PC-3 (cell line): ENCODE results near the gene RALGDS. TPM values are rescaled to one million over a fixed set of nuclear protein-coding genes. Genes with fewer than 3 reads are reported as not detected.

Source experiments
- ATAC-seq: fragments of 200-7000 bp; cut with Tn5 transposase; 2 replicates; pipeline ENCODE4 v1.9.1; 2020; ENCODE audit warnings: mild to moderate bottlenecking, moderate library complexity
- BruUV-seq: library from RNA; stranded (reverse); fragments of 400-500 nt; replicated peaks from 2 replicates; lab custom pipeline; 2021; lab: Mats Ljungman, UMichigan
- CTCF ChIA-PET: fragments of 300-600 bp; sonication (Branson Sonifier 250); formaldehyde crosslinking; loops from one replicate; lab custom pipeline; 2022; ENCODE audit warnings: antibody characterized with exemption; lab: Charles Lee
- POLR2A ChIA-PET: fragments of 300-600 bp; sonication (Branson Sonifier 250); formaldehyde crosslinking; loops from one replicate; lab custom pipeline; 2022; ENCODE audit warnings: antibody characterized with exemption; ENCODE audit not compliant: unreplicated experiment; lab: Charles Lee
- DNase-seq: peaks from one replicate; pipeline ENCODE4 v3.0.0-alpha.2; 2015
- H2AFZ ChIP-seq: fragments of 300-600 bp; sonication (generic); 2 replicates; pipeline ENCODE4 v1.6.0; 2016; ENCODE audit warnings: antibody characterized with exemption, low read length
- H3F3A ChIP-seq: fragments of 300-600 bp; sonication (generic); one replicate; pipeline ENCODE4 v1.6.0; 2017; ENCODE audit warnings: antibody characterized with exemption, low read length, control low read depth, mild to moderate bottlenecking; ENCODE audit not compliant: unreplicated experiment
- H3K27ac ChIP-seq: fragments of 300-600 bp; sonication (generic); 2 replicates; pipeline ENCODE4 v1.5.1; 2016; ENCODE audit warnings: mild to moderate bottlenecking, low read length
- H3K27me3 ChIP-seq: fragments of 300-600 bp; sonication (generic); 2 replicates; pipeline ENCODE4 v1.6.1; 2016; ENCODE audit warnings: low read length, mixed read lengths
- H3K36me3 ChIP-seq: fragments of 300-600 bp; sonication (generic); 2 replicates; pipeline ENCODE4 v1.6.1; 2016; ENCODE audit warnings: low read depth, mixed run types, low read length, mixed read lengths
- H3K4me1 ChIP-seq: fragments of 300-600 bp; sonication (generic); 2 replicates; pipeline ENCODE4 v1.5.1; 2016; ENCODE audit warnings: low read length; ENCODE audit not compliant: insufficient read depth
- H3K4me2 ChIP-seq: fragments of 300-600 bp; sonication (generic); 2 replicates; pipeline ENCODE4 v1.6.0; 2016; ENCODE audit warnings: low read length
- H3K4me3 ChIP-seq: fragments of 300-600 bp; sonication (generic); 2 replicates; pipeline ENCODE4 v1.5.1; 2016; ENCODE audit warnings: mild to moderate bottlenecking, low read length, mixed read lengths
- H3K79me2 ChIP-seq: fragments of 300-600 bp; sonication (generic); 2 replicates; pipeline ENCODE4 v1.6.1; 2017; ENCODE audit warnings: low read length, mixed read lengths
- H3K9ac ChIP-seq: fragments of 300-600 bp; sonication (generic); 2 replicates; pipeline ENCODE4 v1.6.0; 2016; ENCODE audit warnings: mild to moderate bottlenecking, low read length
- H3K9me2 ChIP-seq: fragments of 300-600 bp; sonication (generic); replicated peaks from 2 replicates; pipeline ENCODE4 v1.6.1; 2016; ENCODE audit warnings: mixed run types, low read length, mixed read lengths
- H3K9me3 ChIP-seq: fragments of 300-600 bp; sonication (generic); 2 replicates; pipeline ENCODE4 v1.6.1; 2016; ENCODE audit warnings: low read length, mixed read lengths
- H4K20me1 ChIP-seq: fragments of 300-600 bp; sonication (generic); 2 replicates; pipeline ENCODE4 v1.6.1; 2016; ENCODE audit warnings: low read length, mixed read lengths
- CTCF ChIP-seq: fragments of 300-600 bp; sonication (generic); conservative IDR thresholded peaks from 2 replicates; pipeline ENCODE4 v1.5.1; 2017; ENCODE audit warnings: antibody characterized with exemption, low read depth, mild to moderate bottlenecking, low read length
- EZH2 ChIP-seq: fragments of 300-600 bp; sonication (generic); IDR thresholded peaks from one replicate; pipeline ENCODE4 v1.6.1; 2017; ENCODE audit warnings: antibody characterized with exemption, mild to moderate bottlenecking, low read length; ENCODE audit not compliant: unreplicated experiment
- EZH2phosphoT487 ChIP-seq: fragments of 300-600 bp; sonication (generic); IDR thresholded peaks from 2 replicates; pipeline ENCODE4 v1.6.1; 2018; ENCODE audit warnings: mild to moderate bottlenecking, antibody characterized with exemption, low read length, borderline replicate concordance
- intact Hi-C: fragments of 100-400 bp; cut with micrococcal nuclease; formaldehyde crosslinking; loops from 2 replicates; pipeline ENCODE4 v1.9.0; 2023
- total RNA-seq: library from RNA; depleted of rRNA; stranded (reverse); fragments of >200 nt; gene quantifications from 2 replicates; pipeline ENCODE4 v1.2.3, GENCODE V29; 2014

Gene RALGDS
- total RNA-seq, 1 experiment from 2014 or later: 32.2 TPM

- Histone ChIP-seq H3K9me3 (no peaks in the 10 kb centered on the region), H2AFZ (no peak overlapping the region), H3K4me2 (peak overlapping the region; percentile 100), H3K9me2 (no peaks in the 10 kb centered on the region), H3K79me2 (peaks cover 63% of the 10 kb centered on the region), H3K9ac (no peak overlapping the region), H3K27me3 (no peaks in the 10 kb centered on the region), H3F3A (no peaks in the 10 kb centered on the region), H3K4me3 (peak overlapping the region; percentile 91; the same call in 1 of the 2 replicates), H4K20me1 (peaks cover 9% of the 10 kb centered on the region), H3K36me3 (no peaks in the 10 kb centered on the region; the same call in 1 of the 2 replicates), H3K4me1 (peaks cover 22% of the 10 kb centered on the region), H3K27ac (no peak overlapping the region)
- ChIA-PET POLR2A (no interaction called here), CTCF (no interaction called here)
- ATAC-seq (no peak), DNase-seq (no peak)
- intact Hi-C loops: loop anchor here (2.0 kb wide), 1 partner anchor 98 kb away; no protein-coding TSS in a partner anchor
- BruUV-seq: no TSS peak
- no peak for TF ChIP-seq EZH2phosphoT487
- TF ChIP-seq CTCF: no peak
Measured at GRCh38 chr9:133146746-133147411, 25.8 kb upstream of the RALGDS start.

GRCh38 chr9:133144904-133145851, 24.1 kb upstream of the RALGDS start:
- H3K4me2 ChIP-seq: peak overlapping the region; percentile 82
- no peak overlapping the region; the same call in 1 of the 2 replicates for H3K9ac ChIP-seq
- H3F3A ChIP-seq: no peaks in the 10 kb centered on the region
- ATAC-seq: no peak
- no peak overlapping the region for H3K27ac ChIP-seq
- no peaks in the 10 kb centered on the region; the same call in 1 of the 2 replicates for H3K36me3 ChIP-seq
- no peaks in the 10 kb centered on the region for H3K27me3 ChIP-seq
- CTCF ChIA-PET: interaction anchor here (1.0 to 1.6 kb wide), 5 partner anchors 10 to 123 kb away, joined by 3 to 20 read pairs (median 16); partner anchors contain the start of gene GTF3C5
- no peak overlapping the region for H2AFZ ChIP-seq
- intact Hi-C loops: loop anchor here (1.0 to 2.0 kb wide), 3 partner anchors 10 to 104 kb away; no protein-coding TSS in a partner anchor
- H3K4me3 ChIP-seq: peak overlapping the region; percentile 26; the same call in 1 of the 2 replicates
- H3K79me2 ChIP-seq: peaks cover 76% of the 10 kb centered on the region
- POLR2A ChIA-PET: interaction anchor here (0.6 to 1.0 kb wide), 2 partner anchors 10 to 115 kb away, joined by 3 to 5 read pairs; partner anchors contain the start of gene GTF3C5
- TF ChIP-seq EZH2phosphoT487: no peak
- no peak for TF ChIP-seq CTCF
- TF ChIP-seq EZH2: no peak
- H3K9me3 ChIP-seq: no peaks in the 10 kb centered on the region
- peaks cover 9% of the 10 kb centered on the region for H4K20me1 ChIP-seq
- H3K9me2 ChIP-seq: no peaks in the 10 kb centered on the region
- DNase-seq: no peak
- peaks cover 22% of the 10 kb centered on the region for H3K4me1 ChIP-seq
- no TSS peak for BruUV-seq
